K562 (cell line): ENCODE results near the gene KCNAB1. TPM values are rescaled to one million over a fixed set of nuclear protein-coding genes. Genes with fewer than 3 reads are reported as not detected.

ENCODE experiments used
- ATF7 ChIP-seq: fragments of 450-650 bp; IDR thresholded peaks from 2 replicates; pipeline ENCODE4 v1.7.1; 2014; ENCODE audit warnings: mild to moderate bottlenecking, moderate library complexity
- BCL6 ChIP-seq: fragments of 250-450 bp; sonication (Bioruptor Pico); IDR thresholded peaks from 2 replicates; pipeline ENCODE4 v1.4.0; 2020
- GTF2A2 ChIP-seq: IDR thresholded peaks from 2 replicates; pipeline ENCODE4 v1.6.1; 2016; ENCODE audit warnings: mild to moderate bottlenecking, missing genetic modification characterization, missing compliant biosample characterization
- HIVEP1 ChIP-seq: fragments of 250-450 bp; sonication (Bioruptor Pico); IDR thresholded peaks from 2 replicates; pipeline ENCODE4 v1.4.0; 2020; ENCODE audit warnings: mild to moderate bottlenecking
- MEF2D ChIP-seq: conservative IDR thresholded peaks from 2 replicates; pipeline ENCODE4 v1.6.1; 2016; ENCODE audit warnings: low read depth, missing genetic modification characterization, missing compliant biosample characterization
- PCBP1 ChIP-seq: fragments of 200-400 bp; formaldehyde crosslinking; IDR thresholded peaks from 2 replicates; pipeline ENCODE4 v1.6.1; 2018; ENCODE audit warnings: mild to moderate bottlenecking, low read depth, low read length; ENCODE audit not compliant: poor library complexity, severe bottlenecking
- PHTF2 ChIP-seq: fragments of 250-450 bp; sonication (Bioruptor Pico); IDR thresholded peaks from 2 replicates; pipeline ENCODE4 v1.5.0; 2021; ENCODE audit warnings: mild to moderate bottlenecking
- RAD51 ChIP-seq: fragments of 450-650 bp; IDR thresholded peaks from 2 replicates; pipeline ENCODE4 v1.7.1; 2016; ENCODE audit warnings: low read depth, mild to moderate bottlenecking, borderline replicate concordance
- RFX7 ChIP-seq: fragments of 250-450 bp; sonication (Bioruptor Pico); IDR thresholded peaks from 2 replicates; pipeline ENCODE4 v1.5.1; 2021; ENCODE audit warnings: mild to moderate bottlenecking
- SIN3B ChIP-seq: fragments of 450-650 bp; IDR thresholded peaks from 2 replicates; pipeline ENCODE4 v1.6.1; 2017; ENCODE audit warnings: low read depth, mild to moderate bottlenecking, moderate library complexity
- SMARCA5 ChIP-seq: fragments of 450-650 bp; IDR thresholded peaks from 2 replicates; pipeline ENCODE4 v1.6.1; 2016
- SRSF7 ChIP-seq: fragments of 200-400 bp; formaldehyde crosslinking; optimal IDR thresholded peaks from 2 replicates; pipeline ENCODE3; 2017; ENCODE audit warnings: mild to moderate bottlenecking, low read depth, low read length
- TCF3 ChIP-seq: sonication (generic); formaldehyde crosslinking; IDR thresholded peaks from 2 replicates; pipeline ENCODE4 v1.4.0; 2020; ENCODE audit warnings: mild to moderate bottlenecking, missing genetic modification reagents
- TEAD1 ChIP-seq, 2 experiments: fragments of 450-650 bp in 1 of 2; sonication (generic) in 1 of 2; formaldehyde crosslinking; IDR thresholded peaks; 2 replicates each; pipeline versions ENCODE4 v1.4.0 to v1.8.0; 2020 to 2022; ENCODE audit warnings: mild to moderate bottlenecking in 2 of 2, missing genetic modification reagents in 1 of 2
- XRCC4 ChIP-seq: IDR thresholded peaks from one replicate; pipeline ENCODE4 v1.6.1; 2011; ENCODE audit not compliant: insufficient read depth, insufficient read length; ENCODE audit errors: extremely low read depth
- ZNF197 ChIP-seq: fragments of 200-800 bp; sonication (Bioruptor generic); IDR thresholded peaks from 2 replicates; pipeline ENCODE4 v1.6.1; 2016; ENCODE audit warnings: low read depth, missing genetic modification characterization, missing compliant biosample characterization
- ZNF589 ChIP-seq: fragments of 200-800 bp; sonication (Bioruptor generic); IDR thresholded peaks from 2 replicates; pipeline ENCODE4 v1.6.1; 2016; ENCODE audit warnings: low read depth, missing genetic modification characterization, missing compliant biosample characterization
- ZNF707 ChIP-seq: fragments of 250-450 bp; sonication (Bioruptor Pico); conservative IDR thresholded peaks from 2 replicates; pipeline ENCODE4 v1.8.0; 2022; ENCODE audit warnings: inconsistent platforms, mild to moderate bottlenecking, moderate library complexity
- ZNF76 ChIP-seq: fragments of 250-450 bp; sonication (Bioruptor Pico); IDR thresholded peaks from 2 replicates; pipeline ENCODE4 v1.4.0; 2020; ENCODE audit warnings: mild to moderate bottlenecking, moderate library complexity, borderline replicate concordance
- ZNF766 ChIP-seq: fragments of 200-800 bp; sonication (Bioruptor generic); conservative IDR thresholded peaks from 2 replicates; pipeline ENCODE4 v1.6.1; 2016; ENCODE audit warnings: missing genetic modification characterization, missing compliant biosample characterization
- polyA plus RNA-seq, 8 experiments: library from polyadenylated mRNA; depleted of rRNA in 4 of 8; stranded (reverse) in 5 of 8; unstranded in 3 of 8; fragments of >200 nt; fragmentation: Nextera tagmentation in 2 of 8; fragmentation: Illumina TruSeq in 1 of 8; extraction: Ambion mirVana in 2 of 8; extraction: Trizol in 1 of 8; gene quantifications; 2 replicates each; pipeline versions ENCODE4 v1.2.1 to v1.2.3, GENCODE V29; 2011 to 2014; ENCODE audit warnings: inconsistent platforms in 1 of 8, missing spikeins in 1 of 8
- total RNA-seq, 7 experiments: library from RNA; depleted of rRNA in 6 of 7; stranded (reverse); fragments of >200 nt in 6 of 7; fragmentation: Illumina TruSeq in 2 of 7; extraction: Trizol in 2 of 7; gene quantifications; 2 replicates each; pipeline versions ENCODE4 v1.2.1 to v1.2.3, GENCODE V29; 2011 to 2021; ENCODE audit warnings: low replicate concordance in 1 of 7
- TF ChIP-seq, protein P1 (sequence below): sonication (generic); formaldehyde crosslinking; IDR thresholded peaks from 2 replicates; pipeline ENCODE4 v1.8.0; 2022; ENCODE audit warnings: mild to moderate bottlenecking, missing genetic modification reagents
- TF ChIP-seq, protein P2 (sequence below): fragments of 450-650 bp; formaldehyde crosslinking; conservative IDR thresholded peaks from 2 replicates; pipeline ENCODE4 v1.4.0; 2022; ENCODE audit warnings: mild to moderate bottlenecking, missing genetic modification characterization
- TF ChIP-seq, protein P3 (sequence below): fragments of 450-650 bp; IDR thresholded peaks from 2 replicates; pipeline ENCODE4 v1.6.1; 2016
- TF ChIP-seq, protein P4 (sequence below): fragments of 450-650 bp; IDR thresholded peaks from 2 replicates; pipeline ENCODE4 v1.6.1; 2016; ENCODE audit warnings: missing biosample characterization, missing genetic modification characterization

Gene KCNAB1
- total and polyA plus RNA-seq, 9 of the 15 experiments (the other 6 are each of a cell fraction or from before 2014, with no cell fraction given), result 0.14 to 1.2 (median 0.51) TPM

DNA sequence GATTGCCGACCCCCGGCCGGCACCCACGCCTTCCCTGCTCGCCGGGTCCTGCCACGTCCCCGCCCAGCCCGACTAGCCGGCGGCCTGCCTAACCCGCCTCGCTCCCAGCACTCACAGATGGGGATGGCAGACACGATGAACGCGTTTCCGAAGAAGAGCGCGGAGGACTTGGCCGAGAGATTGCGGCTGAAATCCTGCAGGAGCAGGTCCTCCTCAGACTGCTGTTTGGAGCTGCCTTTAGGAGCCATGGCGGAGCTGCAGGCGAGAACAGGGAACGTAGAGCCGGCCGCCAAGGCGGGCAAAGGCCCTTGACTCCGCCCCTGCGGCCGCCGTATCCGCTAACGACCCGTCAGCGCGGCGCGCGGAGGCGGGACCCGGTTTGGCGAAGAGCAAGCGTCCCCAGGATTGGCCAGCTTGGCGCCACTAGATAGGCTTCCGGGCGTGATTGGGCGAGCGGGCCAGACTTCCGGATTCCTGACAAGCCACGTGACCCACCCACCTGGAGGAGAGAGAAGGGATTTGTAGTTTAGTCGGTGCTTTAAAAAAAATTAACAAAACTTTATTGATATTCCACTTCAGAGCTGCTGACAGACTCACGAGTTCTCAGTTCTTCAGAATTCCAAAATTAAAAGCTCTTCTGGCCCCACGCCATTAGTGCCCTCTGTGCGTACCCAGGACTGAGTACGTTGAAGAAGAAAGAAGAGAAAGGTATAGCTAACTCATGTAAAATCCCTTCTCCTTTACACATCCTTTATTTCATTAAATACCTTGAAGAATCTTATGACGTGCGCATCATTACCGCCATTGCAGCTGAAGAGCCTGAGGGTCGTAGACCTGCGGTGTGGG is 434.7 kb downstream of the KCNAB1 start, which contains the start of gene SSR3 (continued):
- TF ChIP-seq, protein P1, sequence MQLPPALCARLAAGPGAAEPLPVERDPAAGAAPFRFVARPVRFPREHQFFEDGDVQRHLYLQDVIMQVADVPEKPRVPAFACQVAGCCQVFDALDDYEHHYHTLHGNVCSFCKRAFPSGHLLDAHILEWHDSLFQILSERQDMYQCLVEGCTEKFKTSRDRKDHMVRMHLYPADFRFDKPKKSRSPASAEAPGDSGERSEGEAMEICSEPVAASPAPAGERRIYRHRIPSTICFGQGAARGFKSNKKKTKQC (CRISPR knock-in tag), result peak; percentile 69; the same call in 1 of the 2 replicates
- TF ChIP-seq, protein P2, sequence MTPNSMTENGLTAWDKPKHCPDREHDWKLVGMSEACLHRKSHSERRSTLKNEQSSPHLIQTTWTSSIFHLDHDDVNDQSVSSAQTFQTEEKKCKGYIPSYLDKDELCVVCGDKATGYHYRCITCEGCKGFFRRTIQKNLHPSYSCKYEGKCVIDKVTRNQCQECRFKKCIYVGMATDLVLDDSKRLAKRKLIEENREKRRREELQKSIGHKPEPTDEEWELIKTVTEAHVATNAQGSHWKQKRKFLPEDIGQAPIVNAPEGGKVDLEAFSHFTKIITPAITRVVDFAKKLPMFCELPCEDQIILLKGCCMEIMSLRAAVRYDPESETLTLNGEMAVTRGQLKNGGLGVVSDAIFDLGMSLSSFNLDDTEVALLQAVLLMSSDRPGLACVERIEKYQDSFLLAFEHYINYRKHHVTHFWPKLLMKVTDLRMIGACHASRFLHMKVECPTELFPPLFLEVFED (CRISPR knock-in tag), result no peak
- peak; percentile 98 for TF ChIP-seq RAD51
- no peak for TF ChIP-seq ZNF766
- no peak for TF ChIP-seq MEF2D (tag)
- TF ChIP-seq, protein P3, sequence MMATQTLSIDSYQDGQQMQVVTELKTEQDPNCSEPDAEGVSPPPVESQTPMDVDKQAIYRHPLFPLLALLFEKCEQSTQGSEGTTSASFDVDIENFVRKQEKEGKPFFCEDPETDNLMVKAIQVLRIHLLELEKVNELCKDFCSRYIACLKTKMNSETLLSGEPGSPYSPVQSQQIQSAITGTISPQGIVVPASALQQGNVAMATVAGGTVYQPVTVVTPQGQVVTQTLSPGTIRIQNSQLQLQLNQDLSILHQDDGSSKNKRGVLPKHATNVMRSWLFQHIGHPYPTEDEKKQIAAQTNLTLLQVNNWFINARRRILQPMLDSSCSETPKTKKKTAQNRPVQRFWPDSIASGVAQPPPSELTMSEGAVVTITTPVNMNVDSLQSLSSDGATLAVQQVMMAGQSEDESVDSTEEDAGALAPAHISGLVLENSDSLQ, result peak; percentile 84
- TF ChIP-seq, protein P4, sequence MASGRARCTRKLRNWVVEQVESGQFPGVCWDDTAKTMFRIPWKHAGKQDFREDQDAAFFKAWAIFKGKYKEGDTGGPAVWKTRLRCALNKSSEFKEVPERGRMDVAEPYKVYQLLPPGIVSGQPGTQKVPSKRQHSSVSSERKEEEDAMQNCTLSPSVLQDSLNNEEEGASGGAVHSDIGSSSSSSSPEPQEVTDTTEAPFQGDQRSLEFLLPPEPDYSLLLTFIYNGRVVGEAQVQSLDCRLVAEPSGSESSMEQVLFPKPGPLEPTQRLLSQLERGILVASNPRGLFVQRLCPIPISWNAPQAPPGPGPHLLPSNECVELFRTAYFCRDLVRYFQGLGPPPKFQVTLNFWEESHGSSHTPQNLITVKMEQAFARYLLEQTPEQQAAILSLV (tag), result no peak
- no peak for TF ChIP-seq RFX7 (CRISPR knock-in tag)
- peak; percentile 81 for TF ChIP-seq ATF7
- TF ChIP-seq PHTF2 (CRISPR knock-in tag), result no peak
- TF ChIP-seq ZNF589 (CRISPR knock-in tag), result no peak
- no peak for TF ChIP-seq XRCC4
- TF ChIP-seq ZNF76 (CRISPR knock-in tag), result no peak
- TF ChIP-seq BCL6, result no peak
- no peak for TF ChIP-seq ZNF197 (CRISPR knock-in tag)
- TF ChIP-seq SIN3B, result no peak
- TF ChIP-seq TEAD1 (CRISPR knock-in tag; IDR thresholded peaks at IDR 0.05), result peak; percentile 99 to 100
- no peak for TF ChIP-seq GTF2A2 (tag)
- TF ChIP-seq SRSF7, result no peak
- TF ChIP-seq PCBP1, result peak; percentile 55
- TF ChIP-seq TCF3 (CRISPR knock-in tag), result no peak
- no peak for TF ChIP-seq HIVEP1 (CRISPR knock-in tag)
- no peak for TF ChIP-seq SMARCA5
- TF ChIP-seq ZNF707, result no peak
